Measurements from ENCODE around the gene CEND1. TPM values are rescaled to one million over a fixed set of nuclear protein-coding genes. Genes with fewer than 3 reads are reported as not detected.

The CEND1 gene
- total RNA-seq, 1 experiment from 2014 or later = not detected

DNA sequence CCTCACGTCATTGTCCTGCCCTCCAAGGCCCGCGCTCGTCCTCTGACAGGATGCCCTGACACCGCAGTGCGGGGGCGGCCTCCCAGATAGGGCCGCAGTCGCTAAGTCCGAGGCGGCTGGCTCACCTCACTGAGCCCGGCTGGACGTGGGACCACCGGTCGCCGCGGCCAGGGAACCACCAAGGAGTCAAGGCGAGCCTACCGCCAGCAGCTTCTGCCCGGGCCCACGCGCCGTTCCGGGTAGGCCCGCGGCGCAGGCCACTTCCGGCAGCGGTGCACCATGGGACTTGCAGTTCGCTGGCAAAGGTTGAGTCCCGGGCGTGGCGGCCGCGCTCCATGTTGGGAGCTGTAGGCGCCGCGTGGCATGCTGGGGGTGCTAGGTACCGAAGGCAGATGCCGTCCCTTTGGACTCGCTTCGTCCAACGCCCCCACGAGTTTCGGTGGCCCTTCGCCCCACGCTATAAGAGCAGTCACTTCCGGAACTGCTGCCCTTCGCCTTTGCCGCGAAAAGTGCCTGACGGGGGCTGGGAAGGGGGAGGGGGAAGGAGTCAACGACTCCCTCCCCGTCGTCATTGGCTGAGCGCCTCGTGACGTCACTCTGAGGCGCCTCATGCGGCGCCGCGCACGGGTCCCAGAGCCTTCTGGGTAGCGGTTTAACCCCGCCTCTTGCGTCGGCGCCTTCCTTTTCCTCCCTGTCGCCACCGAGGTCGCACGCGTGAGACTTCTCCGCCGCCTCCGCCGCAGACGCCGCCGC, 19.6 kb upstream of the CEND1 start, which contains the start of gene RPLP2:
TSS of gene RPLP2 (plus strand) at position 681 of the 753 bp plus-strand sequence. CDS start 268 bp downstream, outside the sequence.
- H3K4me2 ChIP-seq = peak within 1 kb of the TSS; percentile 86
- peaks cover 41% of the 10 kb centered on the region for H3K79me2 ChIP-seq (ENCODE audit: low read depth)
- BruUV-seq (replicated peaks) = no TSS peak
- peaks cover 13% of the 10 kb centered on the region for H3K36me3 ChIP-seq (ENCODE audit: low read depth)
- intact Hi-C loops (cut with micrococcal nuclease; ENCODE audit: unreplicated experiment) = loop anchor here (5.0 kb wide), 1 partner anchor 33 kb away; the partner anchor contains the start of genes POLR2L and TSPAN4
- H4K20me1 ChIP-seq (ENCODE audit: insufficient read depth) = peaks cover 12% of the 10 kb centered on the region
- H3K9me2 ChIP-seq (ENCODE audit: insufficient read depth) = no peaks in the 10 kb centered on the region
- H3K4me1 ChIP-seq (replicated peaks; ENCODE audit: insufficient read depth) = peaks cover 9% of the 10 kb centered on the region; the same call in 1 of the 2 replicates
- ChIA-PET CTCF (no interaction called here), POLR2A (ENCODE audit: unreplicated experiment) (interaction anchor here (0.5 to 0.7 kb wide), 3 partner anchors 23 to 114 kb away, joined by 3 to 9 read pairs (median 5); partner anchors contain the start of gene TMEM80)
- no peaks in the 10 kb centered on the region for H3K27me3 ChIP-seq (ENCODE audit: insufficient read depth, low read depth)
- peak within 1 kb of the TSS; percentile 85 for H3K4me3 ChIP-seq
- H3F3A ChIP-seq (ENCODE audit: insufficient read depth, low read depth) = peaks cover 38% of the 10 kb centered on the region; the same call in 1 of the 2 replicates
- peak within 1 kb of the TSS; percentile 83 for H2AFZ ChIP-seq
- no peaks in the 10 kb centered on the region for H3K9me3 ChIP-seq (ENCODE audit: insufficient read depth, low read depth)
- peak; percentile 82 to 89 for DNase-seq
- no peak for TF ChIP-seq EZH2 (IDR thresholded peaks at IDR 0.05; ENCODE audit: low read depth)
- TF ChIP-seq, protein P1, sequence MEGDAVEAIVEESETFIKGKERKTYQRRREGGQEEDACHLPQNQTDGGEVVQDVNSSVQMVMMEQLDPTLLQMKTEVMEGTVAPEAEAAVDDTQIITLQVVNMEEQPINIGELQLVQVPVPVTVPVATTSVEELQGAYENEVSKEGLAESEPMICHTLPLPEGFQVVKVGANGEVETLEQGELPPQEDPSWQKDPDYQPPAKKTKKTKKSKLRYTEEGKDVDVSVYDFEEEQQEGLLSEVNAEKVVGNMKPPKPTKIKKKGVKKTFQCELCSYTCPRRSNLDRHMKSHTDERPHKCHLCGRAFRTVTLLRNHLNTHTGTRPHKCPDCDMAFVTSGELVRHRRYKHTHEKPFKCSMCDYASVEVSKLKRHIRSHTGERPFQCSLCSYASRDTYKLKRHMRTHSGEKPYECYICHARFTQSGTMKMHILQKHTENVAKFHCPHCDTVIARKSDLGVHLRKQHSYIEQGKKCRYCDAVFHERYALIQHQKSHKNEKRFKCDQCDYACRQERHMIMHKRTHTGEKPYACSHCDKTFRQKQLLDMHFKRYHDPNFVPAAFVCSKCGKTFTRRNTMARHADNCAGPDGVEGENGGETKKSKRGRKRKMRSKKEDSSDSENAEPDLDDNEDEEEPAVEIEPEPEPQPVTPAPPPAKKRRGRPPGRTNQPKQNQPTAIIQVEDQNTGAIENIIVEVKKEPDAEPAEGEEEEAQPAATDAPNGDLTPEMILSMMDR (conservative IDR thresholded peaks at IDR 0.05) = no peak
- H3K27ac ChIP-seq = peak within 1 kb of the TSS; percentile 89

- TF ChIP-seq EZH2 (IDR thresholded peaks at IDR 0.05; ENCODE audit: low read depth) = no peak
- TF ChIP-seq, protein P1 (conservative IDR thresholded peaks at IDR 0.05) = no peak
- peaks cover 34% of the 10 kb centered on the region; the same call in 1 of the 2 replicates for H3F3A ChIP-seq (ENCODE audit: insufficient read depth, low read depth)
- H3K9me2 ChIP-seq (ENCODE audit: insufficient read depth) = no peaks in the 10 kb centered on the region
- POLR2A ChIA-PET (ENCODE audit: unreplicated experiment) = interaction anchor here (0.5 to 0.6 kb wide), 2 partner anchors 24 to 113 kb away, joined by 5 to 9 read pairs; partner anchors contain the start of gene TMEM80
- H3K79me2 ChIP-seq (ENCODE audit: low read depth) = peaks cover 41% of the 10 kb centered on the region
- no peaks in the 10 kb centered on the region for H3K27me3 ChIP-seq (ENCODE audit: insufficient read depth, low read depth)
- peaks cover 9% of the 10 kb centered on the region; the same call in 1 of the 2 replicates for H3K4me1 ChIP-seq (replicated peaks; ENCODE audit: insufficient read depth)
- peak overlapping the region; percentile 86 for H3K4me2 ChIP-seq
- BruUV-seq (replicated peaks) = TSS peak; percentile 78
- DNase-seq = peak in 1 of 2 experiments; percentile 40
- H2AFZ ChIP-seq = peak overlapping the region; percentile 83
- peaks cover 13% of the 10 kb centered on the region for H3K36me3 ChIP-seq (ENCODE audit: low read depth)
- H3K27ac ChIP-seq = peak overlapping the region; percentile 89
- no peaks in the 10 kb centered on the region for H3K9me3 ChIP-seq (ENCODE audit: insufficient read depth, low read depth)
- peaks cover 12% of the 10 kb centered on the region for H4K20me1 ChIP-seq (ENCODE audit: insufficient read depth)
- CTCF ChIA-PET = no interaction called here
- intact Hi-C loops (cut with micrococcal nuclease; ENCODE audit: unreplicated experiment) = loop anchor here (5.0 kb wide), 1 partner anchor 34 kb away; the partner anchor contains the start of genes POLR2L and TSPAN4
- peak overlapping the region; percentile 85 for H3K4me3 ChIP-seq
Observed at GRCh38 chr11:808427-809286, 18.8 kb upstream of the CEND1 start.

DNA sequence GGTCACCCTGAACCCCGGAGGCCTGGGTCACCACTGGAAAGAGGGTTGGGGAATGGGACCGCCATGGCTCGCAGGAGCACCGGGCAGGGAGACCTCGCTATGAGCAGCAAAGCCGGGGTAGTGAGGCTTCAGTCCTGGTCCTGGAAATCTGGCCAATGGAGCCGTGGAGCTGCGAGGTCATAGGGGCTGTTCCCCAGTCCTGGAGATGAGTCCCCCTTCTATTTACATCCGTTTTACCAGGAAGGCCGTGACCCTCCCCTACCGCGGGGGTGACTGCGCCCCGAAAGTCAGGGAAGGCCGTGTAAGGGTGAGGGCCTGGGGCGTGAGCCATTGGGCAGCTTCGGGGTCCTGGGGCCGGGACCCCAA, 14.7 kb upstream of the CEND1 start:
- peak overlapping the region; percentile 40; the same call in 1 of the 2 replicates for H3K4me3 ChIP-seq
- intact Hi-C loops (cut with micrococcal nuclease; ENCODE audit: unreplicated experiment) = no loop called here
- H4K20me1 ChIP-seq (ENCODE audit: insufficient read depth) = no peaks in the 10 kb centered on the region
- no peak overlapping the region for H3K27ac ChIP-seq
- peaks cover 12% of the 10 kb centered on the region; the same call in 1 of the 2 replicates for H3K79me2 ChIP-seq (ENCODE audit: low read depth)
- no peaks in the 10 kb centered on the region for H3K4me1 ChIP-seq (replicated peaks; ENCODE audit: insufficient read depth)
- POLR2A ChIA-PET (ENCODE audit: unreplicated experiment) = interaction anchor here (0.6 kb wide), 1 partner anchor 15 kb away, joined by 3 read pairs; no protein-coding TSS in a partner anchor
- H3K27me3 ChIP-seq (ENCODE audit: insufficient read depth, low read depth) = no peaks in the 10 kb centered on the region
- H3F3A ChIP-seq (ENCODE audit: insufficient read depth, low read depth) = peaks cover 6% of the 10 kb centered on the region; the same call in 1 of the 2 replicates
- no peaks in the 10 kb centered on the region for H3K9me2 ChIP-seq (ENCODE audit: insufficient read depth)
- no TSS peak for BruUV-seq (replicated peaks)
- DNase-seq = no peak
- peak overlapping the region; percentile 61 for H3K4me2 ChIP-seq
- H2AFZ ChIP-seq = no peak overlapping the region
- H3K36me3 ChIP-seq (ENCODE audit: low read depth) = no peaks in the 10 kb centered on the region
- no peak for TF ChIP-seq EZH2 (IDR thresholded peaks at IDR 0.05; ENCODE audit: low read depth)
- TF ChIP-seq, protein P1 (conservative IDR thresholded peaks at IDR 0.05) = no peak
- no peaks in the 10 kb centered on the region for H3K9me3 ChIP-seq (ENCODE audit: insufficient read depth, low read depth)
- CTCF ChIA-PET = no interaction called here

All from PC-9 (cell line).